Measurements from ENCODE around the gene PRKCD.

PRKCD gene

GRCh38 chr3:53160660-53161449 is at the start of gene PRKCD:
Gene PRKCD, plus strand, starts transcription at chr3:53161209. Its CDS starts 17,214 bp downstream, at chr3:53178423.
- DNase-seq = peak; percentile 69

GRCh38 chr3:53111822-53112221 is 49.2 kb upstream of the PRKCD start:
- no peak for DNase-seq

GRCh38 chr3:53113293-53114010 is 47.6 kb upstream of the PRKCD start:
- no peak for DNase-seq

GRCh38 chr3:53114011-53114400 is 47.0 kb upstream of the PRKCD start:
- DNase-seq = peak; percentile 86

- DNase-seq = peak; percentile 9
These were observed 46.5 kb upstream of the PRKCD start for GRCh38 chr3:53114412-53115074.

- DNase-seq = no peak
These were observed 44.1 kb upstream of the PRKCD start for GRCh38 chr3:53116956-53117355.

GRCh38 chr3:53120336-53120735 is 40.7 kb upstream of the PRKCD start:
- no peak for DNase-seq

- no peak for DNase-seq
These were observed 38.6 kb upstream of the PRKCD start for GRCh38 chr3:53122255-53122932.

GRCh38 chr3:53122933-53123305 is 38.1 kb upstream of the PRKCD start:
- no peak for DNase-seq

GRCh38 chr3:53123510-53123909 is 37.5 kb upstream of the PRKCD start:
- no peak for DNase-seq

GRCh38 chr3:53123953-53124352 is 37.1 kb upstream of the PRKCD start:
- DNase-seq = no peak

GRCh38 chr3:53126601-53127000 is 34.4 kb upstream of the PRKCD start:
- no peak for DNase-seq

- DNase-seq = no peak
These were observed 31.7 kb upstream of the PRKCD start for GRCh38 chr3:53129344-53129743.

- peak; percentile 98 for DNase-seq
These were observed 30.6 kb upstream of the PRKCD start, which contains the start of gene RFT1 for GRCh38 chr3:53130179-53131061. Gene RFT1, minus strand, starts transcription at chr3:53130435. Its CDS starts 35 bp downstream, at chr3:53130400.

- no peak for DNase-seq
These were observed 29.9 kb upstream of the PRKCD start for GRCh38 chr3:53131096-53131495.

- DNase-seq = no peak
These were observed 28.7 kb upstream of the PRKCD start for GRCh38 chr3:53132347-53132746.

GRCh38 chr3:53134631-53135232 is 26.3 kb upstream of the PRKCD start:
- peak; percentile 65 for DNase-seq

GRCh38 chr3:53137221-53137620 is 23.8 kb upstream of the PRKCD start:
- no peak for DNase-seq

- DNase-seq = no peak
These were observed 23.1 kb upstream of the PRKCD start for GRCh38 chr3:53137835-53138446.

- DNase-seq = no peak
These were observed 20.8 kb upstream of the PRKCD start for GRCh38 chr3:53139906-53140846.

Data from stimulated activated CD4-positive, alpha-beta T cell treated with anti-CD3 and anti-CD28 coated beads, Interleukin-4, amount 100 ng/mL, for 24 hours (primary cell).